MCF 10A (cell line): ENCODE data around the gene LCN12. TPM values are rescaled to one million over a fixed set of nuclear protein-coding genes. Genes with fewer than 3 reads are reported as not detected.
"Not testable (repeated sequence)": the region's sequence is repeated elsewhere in the genome, so short reads cannot be mapped to it uniquely, and the experiment has no call there.

Source experiments
- BruUV-seq: library from RNA; stranded (reverse); fragments of 400-500 nt; replicated peaks from 2 replicates; lab custom pipeline; 2021; lab: Mats Ljungman, UMichigan
- CTCF ChIA-PET: fragments of 300-600 bp; sonication (Branson Sonifier 250); formaldehyde crosslinking; extraction: SDS; loops from one replicate; lab custom pipeline; 2021; ENCODE audit warnings: antibody characterized with exemption, inconsistent platforms; lab: Yijun Ruan, JAX
- POLR2A ChIA-PET: fragments of 300-600, 350-650 bp; sonication (Branson Sonifier 250); formaldehyde crosslinking; extraction: SDS; loops from one replicate; lab custom pipeline; 2020; ENCODE audit warnings: antibody characterized with exemption, inconsistent platforms; lab: Yijun Ruan, JAX
- DNase-seq: peaks from one replicate; pipeline ENCODE4 v3.0.0-alpha.2; 2018; ENCODE audit not compliant: unreplicated experiment
- H3K27ac Mint-ChIP-seq: one replicate; pipeline ENCODE4 v1.8.0; 2022; ENCODE audit warnings: mild to moderate bottlenecking, low read depth, mixed read lengths; ENCODE audit not compliant: unreplicated experiment
- H3K27me3 Mint-ChIP-seq: one replicate; pipeline ENCODE4 v1.8.0; 2022; ENCODE audit warnings: mixed read lengths; ENCODE audit not compliant: insufficient read depth, unreplicated experiment
- H3K36me3 Mint-ChIP-seq: one replicate; pipeline ENCODE4 v1.8.0; 2022; ENCODE audit warnings: mild to moderate bottlenecking, moderate library complexity, mixed read lengths; ENCODE audit not compliant: insufficient read depth, unreplicated experiment
- H3K4me1 Mint-ChIP-seq: one replicate; pipeline ENCODE4 v1.8.0; 2022; ENCODE audit warnings: mixed read lengths; ENCODE audit not compliant: insufficient read depth, unreplicated experiment
- H3K4me3 Mint-ChIP-seq: one replicate; pipeline ENCODE4 v1.8.0; 2022; ENCODE audit warnings: mild to moderate bottlenecking, moderate library complexity, mixed read lengths; ENCODE audit not compliant: unreplicated experiment
- H3K9me3 Mint-ChIP-seq: one replicate; pipeline ENCODE4 v1.8.0; 2022; ENCODE audit warnings: mixed read lengths; ENCODE audit not compliant: unreplicated experiment
- CTCF ChIP-seq: fragments of 200-600 bp; IDR thresholded peaks from one replicate; pipeline ENCODE4 v1.8.0; 2022; ENCODE audit warnings: antibody characterized with exemption, mild to moderate bottlenecking; ENCODE audit not compliant: unreplicated experiment
- intact Hi-C: fragments of 100-400 bp; cut with micrococcal nuclease; formaldehyde crosslinking; loops from 2 replicates; pipeline ENCODE4 v1.14.1; 2022
- total RNA-seq: library from RNA; stranded (reverse); gene quantifications from 2 replicates; pipeline ENCODE4 v1.2.3, GENCODE V29; 2022

LCN12 gene
- total RNA-seq, 1 experiment from 2014 or later = 0.86 TPM

GRCh38 chr9:137004285-137004684 lies 52.2 kb downstream of the LCN12 start:
- H3K36me3 Mint-ChIP-seq, H3K4me1 Mint-ChIP-seq, H3K27ac Mint-ChIP-seq, BruUV-seq, DNase-seq, POLR2A ChIA-PET, H3K9me3 Mint-ChIP-seq, intact Hi-C loops, H3K27me3 Mint-ChIP-seq, H3K4me3 Mint-ChIP-seq: not testable (repeated sequence)
- CTCF ChIA-PET = interaction anchor here (0.6 to 2.0 kb wide), 3 partner anchors 8 to 31 kb away, joined by 3 to 4 read pairs (median 4); partner anchors contain the start of genes CLIC3 and PAXX
- TF ChIP-seq CTCF = peak; percentile 24

Other genes with a start within 250 kb of the LCN12 start
- not detected in 2 replicates for gene DIPK1B, start 239.7 kb upstream of the LCN12 start, total RNA-seq
- not detected in 2 replicates for gene LCN10, start 209.3 kb upstream of the LCN12 start, total RNA-seq
- gene LCN6, start 203.7 kb upstream of the LCN12 start, total RNA-seq = not detected in 2 replicates
- not detected in 2 replicates for gene LCN8, start 194.0 kb upstream of the LCN12 start, total RNA-seq
- gene LCN15, start 187.8 kb upstream of the LCN12 start, total RNA-seq = not detected in 2 replicates
- gene TMEM141, start 160.9 kb upstream of the LCN12 start, total RNA-seq = 56.0 and 70.4 TPM in 2 replicates
- gene CCDC183, start 155.9 kb upstream of the LCN12 start, total RNA-seq = 0.26 and 1.3 TPM in 2 replicates
- gene RABL6, start 144.3 kb upstream of the LCN12 start, total RNA-seq = 77.8 and 84.2 TPM in 2 replicates
- gene AJM1, start 109.8 kb upstream of the LCN12 start, total RNA-seq = 5.6 and 5.7 TPM in 2 replicates
- 173 and 193 TPM in 2 replicates for gene PHPT1, start 102.9 kb upstream of the LCN12 start, total RNA-seq
- gene MAMDC4, start 99.9 kb upstream of the LCN12 start, total RNA-seq = 11.8 and 14.1 TPM in 2 replicates
- gene EDF1, start 86.0 kb upstream of the LCN12 start, total RNA-seq = 480 and 581 TPM in 2 replicates
- 10.7 and 14.1 TPM in 2 replicates for gene TRAF2, start 65.8 kb upstream of the LCN12 start, total RNA-seq
- gene FBXW5, start 7.5 kb upstream of the LCN12 start, total RNA-seq = 88.8 and 100 TPM in 2 replicates
- gene C8G, start 7.0 kb upstream of the LCN12 start, total RNA-seq = 1.0 and 1.1 TPM in 2 replicates
- gene PTGDS, start 25.2 kb downstream of the LCN12 start, total RNA-seq = 1.1 and 1.8 TPM in 2 replicates
- gene LCNL1, start 30.7 kb downstream of the LCN12 start, total RNA-seq = not detected in 2 replicates
- gene PAXX, start 40.1 kb downstream of the LCN12 start, total RNA-seq = 43.6 and 57.9 TPM in 2 replicates
- gene CLIC3, start 44.3 kb downstream of the LCN12 start, total RNA-seq = 1.2 and 4.2 TPM in 2 replicates
- 20.0 and 21.7 TPM in 2 replicates for gene ABCA2, start 76.0 kb downstream of the LCN12 start, total RNA-seq
- 0.12 TPM in 1 of 2 replicates, not detected in the other for gene FUT7, start 79.8 kb downstream of the LCN12 start, total RNA-seq
- 161 and 171 TPM in 2 replicates for gene NPDC1, start 93.9 kb downstream of the LCN12 start, total RNA-seq
- 13.4 and 31.5 TPM in 2 replicates for gene ENTPD2, start 101.8 kb downstream of the LCN12 start, total RNA-seq
- 5.7 and 15.7 TPM in 2 replicates for gene SAPCD2, start 118.3 kb downstream of the LCN12 start, total RNA-seq
- gene UAP1L1, start 125.2 kb downstream of the LCN12 start, total RNA-seq = 1.0 and 3.7 TPM in 2 replicates
- gene MAN1B1, start 134.7 kb downstream of the LCN12 start, total RNA-seq = 46.5 and 49.1 TPM in 2 replicates
- gene DPP7, start 162.5 kb downstream of the LCN12 start, total RNA-seq = 139 and 157 TPM in 2 replicates
- 0.61 and 1.4 TPM in 2 replicates for gene GRIN1, start 186.9 kb downstream of the LCN12 start, total RNA-seq
- gene LRRC26, start 217.8 kb downstream of the LCN12 start, total RNA-seq = not detected in 2 replicates
- not detected in 2 replicates for gene TMEM210, start 219.8 kb downstream of the LCN12 start, total RNA-seq
- gene ANAPC2, start 236.3 kb downstream of the LCN12 start, total RNA-seq = 42.1 and 43.6 TPM in 2 replicates
- 81.4 and 82.6 TPM in 2 replicates for gene SSNA1, start 236.4 kb downstream of the LCN12 start, total RNA-seq
- gene TPRN, start 248.5 kb downstream of the LCN12 start, total RNA-seq = 12.6 and 13.4 TPM in 2 replicates